Measurements from ENCODE around the gene IER3.

Gene IER3

GRCh38 chr6:30779850-30780641 is 35.7 kb upstream of the IER3 start:
- Mint-ChIP-seq H3K27ac (peak overlapping the region; percentile 97), H3K4me1 (peaks cover 49% of the 10 kb centered on the region)
- no peak for TF ChIP-seq CTCF (IDR thresholded peaks at IDR 0.05)

GRCh38 chr6:30778001-30778635 is 33.8 kb upstream of the IER3 start:
- H3K4me1 Mint-ChIP-seq, result peaks cover 57% of the 10 kb centered on the region
- H3K36me3 Mint-ChIP-seq (ENCODE audit: low read depth), result peaks cover 16% of the 10 kb centered on the region
- peaks cover 35% of the 10 kb centered on the region for H3K9me3 Mint-ChIP-seq
- no peak for TF ChIP-seq CTCF (IDR thresholded peaks at IDR 0.05)
- H3K4me3 Mint-ChIP-seq, result peak overlapping the region; percentile 73
- DNase-seq, result no peak
- peak overlapping the region; percentile 97 for H3K27ac Mint-ChIP-seq
- H3K27me3 Mint-ChIP-seq (ENCODE audit: low read depth, poor library complexity), result peaks cover 4% of the 10 kb centered on the region

More at GRCh38 chr6:30779850-30780641, 35.7 kb upstream of the IER3 start:
- Mint-ChIP-seq H3K27me3 (ENCODE audit: low read depth, poor library complexity) (no peaks in the 10 kb centered on the region), H3K36me3 (ENCODE audit: low read depth) (peaks cover 16% of the 10 kb centered on the region), H3K9me3 (peaks cover 37% of the 10 kb centered on the region), H3K4me3 (peak overlapping the region; percentile 73)
- no peak for DNase-seq

- Mint-ChIP-seq H3K27ac (peak overlapping the region; percentile 37), H3K4me3 (no peak overlapping the region), H3K36me3 (ENCODE audit: low read depth) (peaks cover 16% of the 10 kb centered on the region), H3K27me3 (ENCODE audit: low read depth, poor library complexity) (peaks cover 4% of the 10 kb centered on the region), H3K4me1 (peaks cover 50% of the 10 kb centered on the region), H3K9me3 (peaks cover 33% of the 10 kb centered on the region)
- DNase-seq, result no peak
- no peak for TF ChIP-seq CTCF (IDR thresholded peaks at IDR 0.05)
These were observed 32.8 kb upstream of the IER3 start for GRCh38 chr6:30777155-30777485.

GRCh38 chr6:30776390-30777154 is 32.2 kb upstream of the IER3 start:
- peak overlapping the region; percentile 75 for H3K27ac Mint-ChIP-seq
- no peak for TF ChIP-seq CTCF (IDR thresholded peaks at IDR 0.05)
- no peak for DNase-seq
- peaks cover 16% of the 10 kb centered on the region for H3K36me3 Mint-ChIP-seq (ENCODE audit: low read depth)
- H3K27me3 Mint-ChIP-seq (ENCODE audit: low read depth, poor library complexity), result peaks cover 4% of the 10 kb centered on the region
- no peak overlapping the region for H3K4me3 Mint-ChIP-seq
- peaks cover 44% of the 10 kb centered on the region for H3K4me1 Mint-ChIP-seq
- peaks cover 30% of the 10 kb centered on the region for H3K9me3 Mint-ChIP-seq

GRCh38 chr6:30775104-30775503 is 30.8 kb upstream of the IER3 start:
- H3K4me1 Mint-ChIP-seq, result peaks cover 38% of the 10 kb centered on the region
- no peak for DNase-seq

More at GRCh38 chr6:30775104-30775503, 30.8 kb upstream of the IER3 start:
- peaks cover 16% of the 10 kb centered on the region for H3K9me3 Mint-ChIP-seq
- no peak overlapping the region for H3K27ac Mint-ChIP-seq
- peaks cover 4% of the 10 kb centered on the region for H3K27me3 Mint-ChIP-seq (ENCODE audit: low read depth, poor library complexity)
- H3K4me3 Mint-ChIP-seq, result no peak overlapping the region
- peaks cover 7% of the 10 kb centered on the region for H3K36me3 Mint-ChIP-seq (ENCODE audit: low read depth)
- TF ChIP-seq CTCF (IDR thresholded peaks at IDR 0.05), result no peak

All from nephron progenitor cell (in vitro differentiated cells).